ENCODE results near the gene PACRG. TPM values are rescaled to one million over a fixed set of nuclear protein-coding genes. Genes with fewer than 3 reads are reported as not detected.
A peak's percentile ranks its signal among the peaks of the same experiment; 100 is the strongest.

Gene PACRG
- total and polyA plus RNA-seq, 2 experiments from 2014 or later = not detected

DNA sequence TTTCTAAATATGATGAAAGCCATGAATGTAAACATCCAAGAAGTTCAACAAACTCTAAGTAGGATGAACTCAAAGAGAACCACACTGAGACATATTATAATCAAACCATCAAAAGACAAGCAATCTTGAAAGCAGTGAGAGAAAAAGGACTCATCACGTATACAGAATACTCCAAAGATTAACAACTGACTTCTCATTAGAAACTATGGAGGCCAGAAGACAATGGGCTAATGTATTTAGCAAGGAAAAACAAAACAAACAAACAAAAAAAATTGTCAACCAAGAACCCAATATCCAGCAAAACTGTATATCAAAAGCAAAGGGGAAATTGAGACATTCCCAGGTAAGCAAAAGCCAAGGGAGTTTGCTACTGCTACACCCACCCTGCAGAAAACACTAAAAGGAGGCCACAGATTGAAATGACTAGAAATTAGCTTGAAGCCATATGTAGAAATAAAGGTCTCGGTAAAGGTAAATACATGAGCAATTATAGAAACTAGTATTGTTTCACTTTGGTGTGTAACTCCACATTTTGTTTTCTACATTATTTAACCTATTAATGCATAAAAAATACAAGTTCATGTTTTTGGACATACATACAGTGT, 385.7 kb downstream of the PACRG start:
- no peak overlapping the region for H3K9ac ChIP-seq
- H3K4me1 ChIP-seq (ENCODE audit: insufficient read depth) = no peaks in the 10 kb centered on the region
- in situ Hi-C loops (cut with MboI) = no loop called here
- H3F3A ChIP-seq (ENCODE audit: insufficient read depth) = no peaks in the 10 kb centered on the region
- H3K9me3 ChIP-seq (ENCODE audit: low read depth) = peaks cover 5% of the 10 kb centered on the region
- H3K9me2 ChIP-seq (ENCODE audit: insufficient read depth) = no peaks in the 10 kb centered on the region
- no peak overlapping the region for H2AFZ ChIP-seq
- H3K27ac ChIP-seq = no peak overlapping the region
- H3K79me2 ChIP-seq (ENCODE audit: insufficient read depth) = no peaks in the 10 kb centered on the region
- no peaks in the 10 kb centered on the region for H3K36me3 ChIP-seq (ENCODE audit: low read depth)
- 60 to 66% methylated on average over 2 of the region's 2 CpGs for WGBS, 2 experiments (ENCODE audit: low coverage in 1 of 2, low lambda C conversion rate in 2 of 2, missing lambda C conversion rate in 2 of 2)
- peak; percentile 11 for DNase-seq
- no peak overlapping the region for H3K4me3 ChIP-seq
- H3K27me3 ChIP-seq (replicated peaks; ENCODE audit: insufficient read depth) = no peaks in the 10 kb centered on the region
- no peaks in the 10 kb centered on the region for H4K20me1 ChIP-seq (ENCODE audit: insufficient read depth)
- no peak overlapping the region for H3K4me2 ChIP-seq (ENCODE audit: unreplicated experiment)
- TF ChIP-seq EZH2 (IDR thresholded peaks at IDR 0.05; ENCODE audit: insufficient read depth, poor library complexity, severe bottlenecking) (no peak), EZH2phosphoT487 (IDR thresholded peaks at IDR 0.05; ENCODE audit: insufficient read depth, low read depth) (no peak)

DNA sequence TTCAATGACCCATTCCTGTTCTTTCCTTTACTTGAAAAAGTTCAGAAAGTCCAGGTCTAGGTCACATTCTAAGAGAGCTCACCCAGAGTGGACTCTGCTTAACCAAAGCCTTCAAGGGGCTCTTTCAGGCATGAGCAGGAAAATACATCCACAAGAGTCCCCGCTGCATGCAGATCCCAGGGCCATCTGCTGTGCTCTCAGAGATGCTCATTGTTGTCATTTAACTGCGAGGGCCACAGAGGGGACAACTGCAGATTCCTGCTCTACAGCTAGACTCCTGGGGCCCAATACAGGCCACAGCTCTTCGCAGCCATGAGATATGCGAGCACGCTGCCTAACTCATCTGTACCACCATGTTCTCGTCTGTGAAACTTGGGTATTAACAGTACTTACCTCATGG, 391.2 kb downstream of the PACRG start:
- no peak for TF ChIP-seq EZH2 (IDR thresholded peaks at IDR 0.05; ENCODE audit: insufficient read depth, poor library complexity, severe bottlenecking)
- no peak for TF ChIP-seq EZH2phosphoT487 (IDR thresholded peaks at IDR 0.05; ENCODE audit: insufficient read depth, low read depth)
- H3K27me3 ChIP-seq (replicated peaks; ENCODE audit: insufficient read depth) = no peaks in the 10 kb centered on the region
- H3K4me3 ChIP-seq = no peak overlapping the region
- no peaks in the 10 kb centered on the region for H3K9me3 ChIP-seq (ENCODE audit: low read depth)
- no peaks in the 10 kb centered on the region for H3K79me2 ChIP-seq (ENCODE audit: insufficient read depth)
- no peaks in the 10 kb centered on the region for H3K4me1 ChIP-seq (ENCODE audit: insufficient read depth)
- no peak overlapping the region for H3K9ac ChIP-seq
- H2AFZ ChIP-seq = no peak overlapping the region
- 48 to 57% methylated on average over 6 of the region's 6 CpGs for WGBS, 2 experiments (ENCODE audit: low coverage in 1 of 2, low lambda C conversion rate in 2 of 2, missing lambda C conversion rate in 2 of 2)
- DNase-seq = no peak
- no peaks in the 10 kb centered on the region for H3K9me2 ChIP-seq (ENCODE audit: insufficient read depth)
- in situ Hi-C loops (cut with MboI) = no loop called here
- H3K27ac ChIP-seq = no peak overlapping the region
- H3K4me2 ChIP-seq (ENCODE audit: unreplicated experiment) = no peak overlapping the region
- H3F3A ChIP-seq (ENCODE audit: insufficient read depth) = no peaks in the 10 kb centered on the region
- H4K20me1 ChIP-seq (ENCODE audit: insufficient read depth) = no peaks in the 10 kb centered on the region
- no peaks in the 10 kb centered on the region for H3K36me3 ChIP-seq (ENCODE audit: low read depth)

DNA sequence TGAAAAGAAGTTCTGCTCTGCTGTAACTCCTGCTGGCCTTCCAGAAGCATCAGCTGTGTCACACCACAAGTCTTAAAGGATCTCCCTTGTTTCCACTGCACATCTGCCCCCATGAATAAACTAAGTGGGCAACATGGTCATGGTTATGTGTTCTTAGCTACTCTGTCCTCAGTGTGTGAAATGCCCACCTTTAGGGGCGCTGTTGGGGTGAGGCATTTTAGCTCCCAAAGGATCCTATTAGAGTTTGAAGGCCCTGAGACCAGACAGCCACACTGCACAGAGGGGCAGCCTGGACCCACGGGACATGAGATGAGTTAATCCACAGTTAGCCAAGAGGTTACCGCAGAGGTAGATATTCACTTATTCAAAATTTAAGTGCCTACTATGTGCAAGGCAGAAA, 392.4 kb downstream of the PACRG start:
- no peaks in the 10 kb centered on the region for H3K27me3 ChIP-seq (replicated peaks; ENCODE audit: insufficient read depth)
- no peaks in the 10 kb centered on the region for H3K9me2 ChIP-seq (ENCODE audit: insufficient read depth)
- no peaks in the 10 kb centered on the region for H3K79me2 ChIP-seq (ENCODE audit: insufficient read depth)
- H3K9me3 ChIP-seq (ENCODE audit: low read depth) = no peaks in the 10 kb centered on the region
- H3K27ac ChIP-seq = no peak overlapping the region
- TF ChIP-seq EZH2 (IDR thresholded peaks at IDR 0.05; ENCODE audit: insufficient read depth, poor library complexity, severe bottlenecking) = no peak
- TF ChIP-seq EZH2phosphoT487 (IDR thresholded peaks at IDR 0.05; ENCODE audit: insufficient read depth, low read depth) = no peak
- no peak overlapping the region for H2AFZ ChIP-seq
- H3K9ac ChIP-seq = no peak overlapping the region
- H3F3A ChIP-seq (ENCODE audit: insufficient read depth) = no peaks in the 10 kb centered on the region
- DNase-seq = no peak
- no peak overlapping the region for H3K4me3 ChIP-seq
- no peak overlapping the region for H3K4me2 ChIP-seq (ENCODE audit: unreplicated experiment)
- H3K4me1 ChIP-seq (ENCODE audit: insufficient read depth) = no peaks in the 10 kb centered on the region
- H4K20me1 ChIP-seq (ENCODE audit: insufficient read depth) = no peaks in the 10 kb centered on the region
- in situ Hi-C loops (cut with MboI) = no loop called here
- 57 to 59% methylated on average over 3 of the region's 3 CpGs for WGBS, 2 experiments (ENCODE audit: low coverage in 1 of 2, low lambda C conversion rate in 2 of 2, missing lambda C conversion rate in 2 of 2)
- H3K36me3 ChIP-seq (ENCODE audit: low read depth) = no peaks in the 10 kb centered on the region

DNA sequence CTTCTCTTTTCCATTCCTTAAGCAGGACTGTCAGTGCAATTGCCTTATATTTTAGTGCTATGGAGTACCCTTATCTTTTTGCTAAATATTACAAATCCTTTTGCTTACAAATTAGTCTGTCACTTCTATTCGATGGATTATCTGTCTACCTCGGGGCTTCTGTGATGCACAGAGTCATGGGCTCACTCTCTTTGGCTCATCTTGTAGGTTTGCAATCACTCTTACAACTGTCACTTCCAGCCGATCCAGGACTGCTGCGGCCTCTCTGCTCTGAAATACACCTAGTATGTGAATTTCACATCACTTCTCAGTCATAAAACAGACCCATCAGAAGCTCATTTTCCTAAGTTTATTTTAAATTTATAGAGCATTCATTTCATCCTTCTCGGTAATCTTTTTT, 393.5 kb downstream of the PACRG start:
- H3K79me2 ChIP-seq (ENCODE audit: insufficient read depth) = no peaks in the 10 kb centered on the region
- no peaks in the 10 kb centered on the region for H3K27me3 ChIP-seq (replicated peaks; ENCODE audit: insufficient read depth)
- H3K9ac ChIP-seq = no peak overlapping the region
- H3K36me3 ChIP-seq (ENCODE audit: low read depth) = no peaks in the 10 kb centered on the region
- H4K20me1 ChIP-seq (ENCODE audit: insufficient read depth) = no peaks in the 10 kb centered on the region
- H3K4me2 ChIP-seq (ENCODE audit: unreplicated experiment) = no peak overlapping the region
- H3K4me3 ChIP-seq = no peak overlapping the region
- no peaks in the 10 kb centered on the region for H3K9me3 ChIP-seq (ENCODE audit: low read depth)
- H3F3A ChIP-seq (ENCODE audit: insufficient read depth) = no peaks in the 10 kb centered on the region
- in situ Hi-C loops (cut with MboI) = no loop called here
- 64 to 72% methylated on average over 5 of the region's 5 CpGs for WGBS, 2 experiments (ENCODE audit: low coverage in 1 of 2, low lambda C conversion rate in 2 of 2, missing lambda C conversion rate in 2 of 2)
- H2AFZ ChIP-seq = no peak overlapping the region
- no peak for DNase-seq
- H3K9me2 ChIP-seq (ENCODE audit: insufficient read depth) = no peaks in the 10 kb centered on the region
- no peak for TF ChIP-seq EZH2phosphoT487 (IDR thresholded peaks at IDR 0.05; ENCODE audit: insufficient read depth, low read depth)
- TF ChIP-seq EZH2 (IDR thresholded peaks at IDR 0.05; ENCODE audit: insufficient read depth, poor library complexity, severe bottlenecking) = no peak
- H3K4me1 ChIP-seq (ENCODE audit: insufficient read depth) = no peaks in the 10 kb centered on the region
- H3K27ac ChIP-seq = no peak overlapping the region

DNA sequence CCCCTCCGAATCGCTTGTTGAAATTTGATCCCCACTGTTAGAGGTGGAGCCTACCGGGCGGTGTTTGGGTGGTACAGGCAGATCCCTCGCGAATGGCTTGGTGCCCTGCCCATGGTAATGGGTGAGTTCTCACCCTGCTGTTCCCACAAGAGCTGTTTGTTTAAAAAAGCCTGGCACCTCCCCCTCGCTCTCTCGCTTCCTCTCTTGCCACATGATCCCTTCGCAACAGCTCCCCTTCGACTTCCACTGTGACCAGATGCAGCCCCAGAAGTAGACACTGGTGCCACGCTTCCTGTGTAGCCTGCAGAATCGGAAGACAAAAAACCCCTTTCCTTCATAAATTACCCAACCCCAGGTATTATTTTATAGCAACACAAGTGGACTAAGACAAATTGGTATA, 394.6 kb downstream of the PACRG start:
- H3K4me3 ChIP-seq = no peak overlapping the region
- H4K20me1 ChIP-seq (ENCODE audit: insufficient read depth) = no peaks in the 10 kb centered on the region
- no peak overlapping the region for H2AFZ ChIP-seq
- H3F3A ChIP-seq (ENCODE audit: insufficient read depth) = no peaks in the 10 kb centered on the region
- no peaks in the 10 kb centered on the region for H3K79me2 ChIP-seq (ENCODE audit: insufficient read depth)
- H3K9me2 ChIP-seq (ENCODE audit: insufficient read depth) = no peaks in the 10 kb centered on the region
- H3K9ac ChIP-seq = no peak overlapping the region
- no peaks in the 10 kb centered on the region for H3K36me3 ChIP-seq (ENCODE audit: low read depth)
- H3K27me3 ChIP-seq (replicated peaks; ENCODE audit: insufficient read depth) = no peaks in the 10 kb centered on the region
- WGBS, 2 experiments (ENCODE audit: low coverage in 1 of 2, low lambda C conversion rate in 2 of 2, missing lambda C conversion rate in 2 of 2) = 81 to 83% methylated on average over 12 of the region's 12 CpGs
- no peak overlapping the region for H3K27ac ChIP-seq
- H3K9me3 ChIP-seq (ENCODE audit: low read depth) = no peaks in the 10 kb centered on the region
- H3K4me2 ChIP-seq (ENCODE audit: unreplicated experiment) = no peak overlapping the region
- DNase-seq = no peak
- no peaks in the 10 kb centered on the region for H3K4me1 ChIP-seq (ENCODE audit: insufficient read depth)
- TF ChIP-seq EZH2phosphoT487 (IDR thresholded peaks at IDR 0.05; ENCODE audit: insufficient read depth, low read depth) = no peak
- TF ChIP-seq EZH2 (IDR thresholded peaks at IDR 0.05; ENCODE audit: insufficient read depth, poor library complexity, severe bottlenecking) = no peak
- in situ Hi-C loops (cut with MboI) = no loop called here
